HG03045 (cell line): Measurements from ENCODE around the gene SBK2.
"Not testable (repeated sequence)": the region's sequence is repeated elsewhere in the genome, so short reads cannot be mapped to it uniquely, and the experiment has no call there.

Experiments used
- ATAC-seq: cut with Tn5 transposase; IDR thresholded peaks from one replicate; pipeline ENCODE4 v1.9.1; 2021; ENCODE audit warnings: mild to moderate bottlenecking, moderate library complexity; ENCODE audit not compliant: unreplicated experiment

SBK2 gene

DNA sequence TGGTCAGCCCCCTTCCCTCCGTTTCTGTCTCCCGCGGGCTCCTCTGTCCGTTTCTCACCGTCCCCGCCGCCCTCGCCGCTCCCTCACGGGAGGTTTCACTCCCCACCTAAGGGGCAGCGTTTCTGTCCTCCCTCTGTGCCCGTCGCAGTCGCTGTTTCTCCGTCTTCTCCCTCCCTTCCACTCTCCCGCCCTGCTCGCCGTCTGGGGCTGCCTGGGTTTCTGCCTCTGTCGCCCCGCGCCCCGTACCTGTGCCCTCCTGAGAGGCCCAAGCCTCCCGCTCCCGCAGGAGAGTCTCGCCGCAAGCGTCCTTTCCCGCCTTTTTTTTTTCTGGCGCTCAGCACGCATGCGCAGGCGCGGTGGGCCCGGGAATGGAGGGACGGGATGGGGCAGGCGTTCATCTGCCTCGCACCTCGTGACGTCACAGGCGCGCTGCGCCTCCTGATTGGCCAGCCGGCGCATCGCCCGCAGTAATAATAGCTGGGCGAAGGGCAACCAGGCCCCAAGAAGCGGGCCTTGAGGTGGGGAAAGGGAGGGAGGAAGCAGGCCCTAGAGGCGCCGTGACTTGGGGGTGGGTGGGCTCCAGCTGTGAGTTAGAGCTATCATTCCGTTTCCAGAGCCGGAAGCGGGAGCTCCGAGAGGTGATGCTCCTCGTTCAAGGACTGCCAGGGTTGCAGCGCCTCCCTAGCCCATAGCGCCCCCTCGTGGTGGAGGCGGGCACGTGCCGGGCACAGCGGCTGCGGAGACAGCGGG lies 33.3 kb downstream of the SBK2 start:
- ATAC-seq: peak; percentile 91

DNA sequence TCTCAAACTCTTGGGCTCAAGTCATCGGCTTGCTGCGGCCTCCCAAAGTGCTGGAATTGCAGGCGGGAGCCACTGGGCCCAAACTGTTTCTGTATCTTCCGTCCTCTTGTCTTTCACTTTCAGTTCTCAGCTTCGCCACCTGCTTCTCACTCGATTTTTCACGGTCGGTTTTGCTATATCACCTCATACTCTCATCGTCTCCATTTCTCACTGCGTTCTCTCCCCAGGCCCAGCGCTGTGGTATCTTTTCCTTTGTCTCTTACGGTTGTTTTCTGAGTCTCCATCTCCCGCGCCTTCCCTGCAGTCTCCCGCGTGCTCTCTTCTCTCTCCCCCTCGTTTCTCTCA lies 33.8 kb downstream of the SBK2 start:
- ATAC-seq: no peak

DNA sequence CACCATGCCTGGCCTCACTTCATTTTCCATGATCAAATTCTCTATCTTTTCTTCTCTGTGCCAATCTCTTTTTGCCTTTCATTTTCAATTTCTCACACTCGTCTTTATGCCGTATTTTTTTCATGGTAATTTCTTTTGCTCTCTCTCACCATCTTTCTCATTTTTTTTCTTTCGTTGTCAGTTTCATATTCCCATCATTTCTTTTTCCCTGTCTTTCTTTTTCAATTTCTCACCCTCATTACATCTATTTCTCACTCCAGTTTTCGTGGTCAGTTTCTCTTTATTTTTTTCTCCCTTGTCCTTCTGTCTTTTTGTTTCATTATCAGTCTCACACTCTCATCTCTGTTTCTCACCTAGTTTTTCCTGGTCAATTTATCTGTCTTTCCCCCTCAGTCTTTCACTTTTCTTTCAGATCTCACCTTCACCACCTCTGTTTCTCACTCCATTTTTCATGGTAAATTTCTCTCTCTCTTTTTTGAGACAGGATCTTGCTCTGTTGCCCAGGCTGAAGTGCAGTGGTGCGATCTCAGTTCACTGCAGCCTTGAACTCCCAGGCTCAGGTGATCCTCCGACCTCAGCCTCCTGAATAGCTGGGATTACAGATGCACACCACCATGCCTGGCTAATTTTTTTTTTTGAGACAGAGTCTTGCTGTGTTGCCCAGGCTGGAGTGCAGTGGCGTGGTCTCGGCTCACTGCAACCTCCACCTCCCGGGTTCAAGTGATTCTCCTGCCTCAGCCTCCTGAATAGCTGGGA lies 34.6 kb downstream of the SBK2 start:
- no peak for ATAC-seq

DNA sequence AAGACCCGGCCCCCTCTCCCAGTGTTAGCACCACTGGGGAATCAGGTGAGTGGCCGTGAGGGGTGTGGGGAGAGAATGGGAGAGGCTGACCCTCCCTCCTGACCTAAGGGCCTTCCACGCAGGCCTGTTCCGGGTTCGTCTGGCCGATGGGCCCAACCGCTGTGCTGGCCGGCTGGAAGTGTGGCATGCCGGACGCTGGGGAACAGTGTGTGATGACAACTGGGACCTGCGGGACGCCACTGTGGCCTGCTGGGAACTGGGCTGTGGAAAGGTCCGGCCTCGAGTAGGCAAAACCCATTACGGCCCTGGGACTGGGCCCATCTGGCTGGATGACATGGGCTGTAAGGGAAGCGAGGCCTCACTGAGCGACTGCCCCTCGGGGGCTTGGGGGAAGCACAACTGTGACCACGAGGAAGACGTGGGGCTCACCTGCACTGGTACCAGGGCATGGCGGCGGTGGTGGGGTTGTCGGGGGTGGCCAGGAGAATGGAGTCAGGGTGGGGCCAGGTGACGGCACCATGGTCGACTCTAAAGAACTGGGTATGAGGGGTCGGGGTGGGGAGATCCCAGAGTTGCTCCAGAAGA lies 36.5 kb downstream of the SBK2 start:
- ATAC-seq: no peak

DNA sequence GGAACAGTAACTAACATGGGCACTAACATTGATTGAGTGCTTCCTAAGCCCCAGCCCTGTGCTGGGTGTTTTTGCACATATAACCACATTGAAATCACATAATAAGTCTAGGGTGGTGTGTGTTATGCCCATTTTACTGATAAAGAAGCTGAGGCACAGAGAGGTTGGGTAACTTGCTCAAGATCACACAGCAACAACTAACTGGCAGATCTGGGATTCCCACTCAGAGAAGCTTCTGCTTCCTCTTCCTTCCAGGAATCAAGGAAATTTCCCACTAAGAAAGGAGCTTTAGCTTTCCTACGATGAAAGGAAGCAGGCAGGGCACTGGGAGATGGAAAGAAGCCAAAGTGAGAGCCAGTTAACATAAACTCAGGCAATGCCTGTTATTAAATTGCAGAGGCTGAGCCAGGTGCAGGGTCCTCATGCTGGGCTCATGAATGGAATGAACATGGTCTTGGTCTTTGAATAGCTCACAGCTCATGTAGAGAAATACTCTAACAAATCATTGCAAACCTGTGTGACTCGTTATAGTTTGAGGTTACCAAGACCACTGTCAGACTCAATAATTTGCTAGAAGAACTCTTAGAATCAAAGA lies 38.6 kb downstream of the SBK2 start:
- no peak for ATAC-seq

DNA sequence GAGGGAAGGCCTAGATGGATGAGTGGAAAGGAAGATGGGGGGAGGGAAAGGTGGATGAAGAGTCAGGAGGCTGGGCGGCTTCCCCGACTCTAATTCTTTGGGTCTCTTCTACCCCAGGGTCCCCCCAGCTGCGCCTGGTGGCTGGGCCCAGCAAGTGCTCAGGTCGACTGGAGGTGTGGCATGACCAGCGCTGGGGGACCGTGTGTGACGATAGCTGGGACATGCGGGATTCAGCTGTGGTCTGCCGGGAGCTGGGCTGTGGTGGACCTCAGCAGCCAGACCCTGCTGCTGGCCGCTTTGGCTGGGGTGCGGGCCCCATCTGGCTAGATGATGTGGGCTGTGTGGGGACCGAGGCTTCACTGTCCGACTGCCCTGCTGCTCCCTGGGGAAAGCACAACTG lies 39.2 kb downstream of the SBK2 start:
- no peak for ATAC-seq

DNA sequence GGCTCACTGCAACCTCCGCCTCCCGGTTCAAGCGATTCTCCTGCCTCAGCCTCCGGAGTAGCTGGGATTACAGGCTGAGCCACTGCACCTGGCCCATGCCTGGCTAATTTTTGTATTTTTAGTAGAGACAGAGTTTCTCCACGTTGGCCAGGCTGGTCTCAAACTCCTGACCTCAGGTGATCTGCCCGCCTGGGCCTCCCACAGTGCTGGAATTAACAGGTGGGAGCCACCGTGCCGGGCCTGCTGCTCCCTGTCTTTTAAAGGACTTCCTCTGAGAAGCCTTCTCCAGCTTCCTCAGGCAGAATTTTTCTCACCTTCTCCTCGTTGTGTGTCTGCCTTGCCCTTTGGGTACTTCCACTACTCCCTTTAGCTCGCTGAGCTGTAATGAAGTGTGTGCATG lies 40.1 kb downstream of the SBK2 start:
- ATAC-seq: not testable (repeated sequence)

DNA sequence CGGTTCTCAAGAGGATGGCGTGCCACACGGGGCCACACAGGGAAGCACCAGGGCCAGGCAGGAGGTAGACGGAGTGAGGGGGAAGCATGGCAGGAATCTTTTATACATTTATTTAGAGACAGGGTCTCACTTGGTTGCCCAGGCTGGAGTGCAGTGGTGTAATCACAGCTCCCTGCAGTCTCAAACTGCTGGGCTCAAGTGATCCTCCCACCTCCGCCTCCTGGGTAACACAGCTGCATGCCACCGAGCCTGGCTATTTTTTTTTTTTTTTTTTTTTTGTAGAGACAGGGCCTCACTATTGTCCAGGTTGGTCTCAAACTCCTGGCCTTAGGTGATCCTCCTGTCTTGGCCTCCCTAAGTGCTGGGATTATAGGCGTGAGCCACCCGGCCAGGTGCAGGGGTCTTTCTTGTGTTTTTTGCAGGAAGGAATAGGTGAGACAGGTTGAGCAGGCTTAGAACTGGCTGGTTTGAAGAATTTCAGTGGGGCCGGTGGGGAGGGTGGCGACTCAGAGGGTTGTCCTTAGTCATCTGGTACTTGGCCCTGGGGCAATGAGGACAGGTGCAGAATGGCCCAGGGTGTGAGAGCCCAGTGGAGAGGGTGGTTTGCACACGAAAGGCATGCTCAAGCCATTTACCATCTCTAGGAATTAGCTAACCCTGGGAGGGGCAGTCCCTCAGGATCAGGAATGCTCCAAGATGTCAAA lies 41.1 kb downstream of the SBK2 start:
- ATAC-seq: no peak

DNA sequence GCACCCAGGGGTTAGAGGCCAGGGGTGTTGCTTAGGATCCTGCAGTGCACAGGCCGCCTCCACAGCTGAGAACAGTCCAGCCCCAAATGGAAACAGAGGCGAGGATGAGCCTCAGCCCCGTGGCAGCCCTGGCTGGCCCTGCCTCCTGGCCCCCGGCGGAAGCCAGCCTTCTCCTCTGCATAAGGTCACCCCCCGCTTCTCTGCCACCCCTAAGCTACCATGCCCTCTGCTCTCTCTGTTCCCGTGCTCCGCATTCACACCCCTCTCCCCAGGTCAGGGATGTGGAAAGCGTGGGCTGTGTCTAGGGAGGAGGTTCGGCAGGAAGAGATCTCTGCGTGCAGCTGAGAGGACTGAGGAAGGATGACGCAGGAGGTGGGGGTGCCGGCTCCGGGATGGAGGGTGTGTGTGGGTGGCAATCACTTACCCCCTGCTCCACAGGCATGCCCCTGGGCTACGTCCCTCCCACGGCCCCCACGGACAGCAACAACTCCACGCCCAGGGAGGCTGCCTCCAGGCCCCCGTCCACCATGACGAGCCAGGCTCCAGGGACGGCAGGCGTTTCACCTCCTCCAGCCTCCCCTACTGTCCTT lies 42.7 kb downstream of the SBK2 start:
- no peak for ATAC-seq

DNA sequence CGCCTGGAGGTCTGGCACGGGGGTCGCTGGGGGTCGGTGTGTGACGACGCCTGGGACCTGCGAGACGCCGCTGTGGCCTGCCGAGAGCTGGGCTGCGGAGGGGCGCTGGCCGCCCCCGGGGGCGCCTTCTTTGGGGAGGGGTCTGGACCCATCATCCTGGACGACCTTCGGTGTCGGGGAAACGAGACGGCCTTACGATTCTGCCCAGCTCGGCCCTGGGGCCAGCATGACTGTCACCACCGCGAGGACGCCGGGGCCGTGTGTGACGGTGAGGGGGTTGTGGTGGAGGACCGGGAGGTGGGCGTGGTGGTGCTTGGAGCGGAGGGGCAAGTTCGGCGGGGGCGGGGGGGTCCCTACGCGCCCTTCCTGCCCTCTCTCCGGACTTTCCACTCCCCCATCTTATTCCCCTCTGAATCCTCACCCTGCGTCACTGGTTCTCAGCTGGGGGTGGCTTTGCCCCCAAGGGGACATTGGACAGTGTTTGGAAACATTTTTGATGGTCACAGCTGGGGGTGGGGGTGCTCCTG lies 43.2 kb downstream of the SBK2 start:
- ATAC-seq: no peak

DNA sequence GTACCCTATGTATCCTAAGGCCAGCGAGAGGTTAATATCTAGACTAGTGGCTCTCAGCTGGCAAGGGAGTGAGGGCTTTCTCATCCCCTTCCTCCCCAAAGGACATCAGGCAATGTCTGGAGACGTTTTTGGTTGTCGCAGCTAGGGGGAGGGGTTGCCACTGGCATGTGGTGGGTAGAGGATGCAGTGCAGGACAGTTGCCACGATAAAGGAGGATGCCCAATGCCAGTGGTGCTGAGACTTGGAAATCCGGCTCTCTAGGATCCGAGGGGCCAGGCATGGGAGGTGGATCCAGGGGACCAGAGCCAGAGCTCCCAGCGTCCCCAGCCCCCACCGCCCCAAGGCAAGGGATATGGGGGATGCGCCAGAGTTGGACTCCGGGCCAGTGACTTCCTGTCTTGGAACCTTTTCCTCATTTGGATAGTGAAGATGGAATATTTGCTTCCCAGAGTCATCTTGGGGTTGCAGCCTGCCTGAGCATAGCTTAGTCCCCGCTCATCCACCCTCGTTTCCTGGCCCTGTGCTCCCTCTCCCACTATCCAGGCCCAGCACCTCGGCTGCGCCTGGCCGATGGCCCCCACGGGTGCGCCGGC lies 43.8 kb downstream of the SBK2 start:
- no peak for ATAC-seq

DNA sequence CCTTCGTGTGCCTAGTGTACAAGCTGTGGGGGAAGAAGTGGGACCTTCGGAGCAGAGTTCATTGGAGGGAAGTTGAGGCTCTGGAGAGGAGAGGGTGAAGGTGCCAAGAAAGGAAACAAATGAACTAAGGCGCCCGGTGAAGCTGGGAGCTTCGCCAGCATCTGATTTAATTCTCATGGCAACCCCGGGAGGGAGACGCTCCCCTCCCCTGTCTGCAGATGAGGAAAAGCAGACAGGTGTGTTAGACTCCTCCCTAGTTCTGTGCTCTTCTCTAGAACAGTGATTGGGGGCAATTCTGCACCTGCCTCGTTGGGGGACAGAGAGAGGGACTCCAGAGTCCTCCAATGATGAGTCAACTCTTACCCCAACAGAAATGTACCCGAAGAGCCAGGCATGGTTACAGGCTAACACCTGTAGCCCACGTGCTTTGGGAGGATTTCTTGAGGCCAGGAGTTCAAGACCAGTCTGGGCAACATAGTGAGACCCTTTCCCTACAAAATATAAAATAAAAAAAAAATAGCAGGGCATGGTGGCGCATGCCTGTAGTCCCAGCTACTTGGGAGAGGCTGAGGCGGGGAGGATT lies 44.5 kb downstream of the SBK2 start:
- ATAC-seq: no peak

DNA sequence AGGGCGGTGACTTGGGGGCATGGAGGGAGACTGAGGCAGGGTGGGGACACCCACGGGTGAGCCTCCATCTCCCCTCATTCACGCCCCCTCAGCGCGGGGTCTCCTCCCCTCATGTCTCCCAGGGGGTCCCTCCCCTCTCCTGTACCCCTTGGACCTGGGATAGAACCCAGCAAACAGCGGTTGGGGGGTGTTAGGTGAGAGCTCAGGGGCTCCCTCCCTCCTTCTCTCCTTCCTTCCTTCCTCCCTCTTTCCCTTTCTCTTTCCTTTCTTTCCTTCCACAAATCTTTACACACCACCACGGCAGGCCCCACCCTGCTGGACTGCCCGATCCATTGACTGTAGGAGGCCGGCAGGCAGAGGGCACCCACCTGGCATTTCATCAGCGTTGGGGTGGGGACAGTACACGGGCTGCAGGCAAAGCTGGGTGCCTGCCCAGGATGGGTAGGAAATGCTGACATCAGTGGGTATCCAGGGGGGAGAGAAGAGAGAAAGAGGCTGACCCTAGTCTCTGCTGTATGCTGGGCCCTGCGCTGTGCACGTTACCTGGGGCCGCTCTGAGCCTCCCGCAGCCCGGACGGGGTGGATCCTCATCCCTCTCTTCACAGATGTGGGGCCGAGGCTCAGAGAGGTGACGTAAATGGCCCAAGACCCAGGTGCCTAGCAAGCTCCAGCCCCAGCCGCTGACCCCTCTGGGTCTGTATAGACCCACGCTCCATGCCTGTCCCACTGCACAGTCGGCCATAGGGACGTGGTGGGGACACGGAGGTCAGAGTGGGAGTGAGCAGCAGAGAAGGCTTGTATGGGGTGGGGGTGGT lies 45.2 kb downstream of the SBK2 start:
- no peak for ATAC-seq

DNA sequence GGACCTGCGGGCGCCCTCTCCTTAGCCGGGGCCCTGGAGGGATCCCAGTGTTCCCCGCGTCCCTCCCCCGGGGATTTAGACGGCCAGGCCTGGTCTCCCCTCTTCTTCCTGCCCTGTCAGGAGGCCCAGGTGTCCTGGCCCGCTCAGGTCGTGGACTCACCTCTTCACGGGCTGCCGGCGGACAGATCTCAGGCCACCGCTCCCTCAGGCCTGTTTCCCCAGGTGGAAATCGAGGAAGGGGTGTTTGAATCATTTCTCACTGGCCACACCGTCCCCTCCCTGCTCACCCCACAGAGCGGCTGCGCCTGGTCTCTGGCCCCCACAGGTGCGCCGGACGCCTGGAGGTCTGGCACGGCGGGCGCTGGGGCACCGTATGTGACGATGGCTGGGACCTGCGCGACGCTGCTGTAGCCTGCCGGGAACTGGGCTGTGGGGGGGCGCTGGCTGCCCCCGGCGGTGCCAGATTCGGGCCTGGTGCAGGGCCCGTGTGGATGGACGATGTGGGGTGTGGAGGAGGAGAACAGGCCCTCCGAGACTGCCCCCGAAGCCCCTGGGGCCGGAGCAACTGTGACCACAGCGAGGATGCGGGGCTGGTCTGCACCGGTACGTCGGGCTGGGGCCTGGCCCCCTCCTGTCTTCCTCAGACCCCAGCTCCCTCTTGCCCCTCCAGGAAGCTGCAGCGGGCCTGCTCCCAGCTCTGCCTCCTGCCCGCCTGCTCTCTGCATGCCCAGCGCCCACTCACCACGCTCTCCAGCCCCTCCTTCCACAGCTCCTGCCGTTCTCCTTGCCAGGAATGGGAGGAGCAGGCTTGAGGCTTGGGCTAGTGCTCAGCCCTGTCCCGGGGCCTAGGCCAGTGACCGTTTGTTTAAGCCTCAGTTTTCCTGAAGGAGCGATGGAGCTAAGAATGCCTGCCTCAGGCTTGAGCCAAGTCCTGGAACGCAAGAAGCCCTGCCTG lies 46.2 kb downstream of the SBK2 start:
- no peak for ATAC-seq

DNA sequence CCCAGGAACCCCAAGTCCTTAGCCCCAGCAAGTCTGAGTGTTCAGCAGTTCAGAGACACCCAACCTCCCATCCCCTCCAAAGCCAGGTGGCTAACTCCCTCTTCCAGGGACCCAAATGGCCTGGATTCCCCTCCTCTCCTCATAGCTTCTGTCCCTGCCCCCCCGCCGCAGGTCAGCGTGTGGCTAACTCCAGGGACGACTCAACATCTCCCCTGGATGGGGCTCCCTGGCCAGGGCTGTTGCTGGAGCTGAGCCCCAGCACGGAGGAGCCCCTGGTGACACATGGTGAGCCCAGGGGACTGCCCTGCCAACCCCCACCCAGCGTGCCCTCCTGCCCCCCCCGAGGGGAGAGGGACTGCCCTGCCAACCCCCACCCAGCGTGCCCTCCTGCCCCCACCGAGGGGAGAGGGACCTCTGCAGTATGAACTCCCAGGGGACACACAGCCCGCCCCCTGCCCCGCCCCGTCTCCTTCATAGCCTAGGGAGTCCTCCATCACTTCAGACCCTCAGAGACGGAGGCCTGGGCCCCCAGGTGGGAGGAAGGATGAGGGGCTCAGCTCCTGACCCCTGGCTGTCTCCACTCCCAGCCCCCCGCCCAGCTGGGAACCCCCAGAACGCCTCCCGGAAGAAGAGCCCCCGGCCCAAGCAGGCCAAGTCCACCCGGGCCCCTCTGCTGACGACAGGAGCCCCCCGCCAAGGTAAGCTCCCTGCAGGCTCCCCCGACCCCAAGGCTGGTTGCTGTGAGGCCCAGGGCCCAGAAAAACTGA lies 47.0 kb downstream of the SBK2 start:
- ATAC-seq: no peak

DNA sequence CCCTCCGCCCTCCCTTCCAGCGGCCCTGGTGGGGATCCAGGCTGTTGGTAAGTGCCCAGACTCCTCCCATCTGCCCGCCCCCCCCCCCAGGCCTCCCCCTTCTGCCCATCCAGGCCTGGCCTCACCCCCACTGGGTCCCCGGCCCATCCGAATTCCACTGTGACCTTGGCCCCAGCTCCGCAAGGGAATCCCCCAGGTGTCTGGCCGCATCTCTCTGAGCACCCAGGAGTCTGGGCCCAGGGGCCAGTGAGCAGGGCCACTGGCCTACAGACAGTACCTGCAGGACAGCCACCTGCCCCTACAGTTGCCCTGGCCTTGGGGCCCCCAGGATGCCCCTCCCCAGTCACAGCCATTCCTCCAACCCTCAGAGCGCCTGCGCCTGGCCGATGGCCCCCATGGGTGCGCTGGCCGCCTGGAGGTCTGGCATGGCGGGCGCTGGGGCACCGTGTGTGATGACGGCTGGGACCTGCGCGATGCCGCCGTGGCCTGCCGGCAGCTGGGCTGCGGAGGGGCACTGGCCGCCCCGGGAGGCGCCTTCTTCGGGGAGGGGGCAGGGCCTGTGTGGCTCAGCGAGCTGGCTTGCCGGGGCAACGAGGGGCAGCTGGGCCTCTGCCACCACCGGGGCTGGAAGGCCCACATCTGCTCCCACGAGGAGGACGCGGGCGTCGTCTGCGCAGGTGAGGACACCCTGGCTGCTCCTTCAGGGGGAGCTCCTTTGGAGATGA lies 47.8 kb downstream of the SBK2 start:
- ATAC-seq: no peak
